Central memory CD8-positive, alpha-beta T cell (primary cell): Measurements from ENCODE around the gene SPPL3.
"Not testable (repeated sequence)": the region's sequence is repeated elsewhere in the genome, so short reads cannot be mapped to it uniquely, and the experiment has no call there.

Source experiments
- ATAC-seq: fragments of 150-1000 bp; cut with Tn5 transposase; replicated peaks from 2 replicates; pipeline ENCODE4 v1.10.0; 2022; ENCODE audit warnings: mild to moderate bottlenecking, moderate FRiP score, moderate number of reproducible peaks; ENCODE audit not compliant: poor library complexity, severe bottlenecking; ENCODE audit errors: extremely low read depth
- DNase-seq, 2 donors: peaks; one replicate each; pipeline ENCODE4 v3.0.0; 2021; ENCODE audit warnings: low spot score in 2 of 2
- H3K27ac Mint-ChIP-seq: one replicate; pipeline ENCODE4 v1.8.0; 2022; ENCODE audit warnings: low read depth, mild to moderate bottlenecking, moderate library complexity, mixed read lengths
- H3K27me3 Mint-ChIP-seq: one replicate; pipeline ENCODE4 v1.8.0; 2022; ENCODE audit warnings: mixed read lengths
- H3K36me3 Mint-ChIP-seq: one replicate; pipeline ENCODE4 v1.8.0; 2022; ENCODE audit warnings: mild to moderate bottlenecking, moderate library complexity, mixed read lengths; ENCODE audit not compliant: insufficient read depth
- H3K4me1 Mint-ChIP-seq: one replicate; pipeline ENCODE4 v1.8.0; 2022; ENCODE audit warnings: mixed read lengths
- H3K4me3 Mint-ChIP-seq: one replicate; pipeline ENCODE4 v1.8.0; 2022; ENCODE audit warnings: mild to moderate bottlenecking, moderate library complexity, mixed read lengths
- H3K9me3 Mint-ChIP-seq: one replicate; pipeline ENCODE4 v1.8.0; 2022; ENCODE audit warnings: mixed read lengths

Gene SPPL3

GRCh38 chr12:120909633-120910298 lies 5.6 kb upstream of the SPPL3 start:
- no peaks in the 10 kb centered on the region for H3K9me3 Mint-ChIP-seq
- H3K36me3 Mint-ChIP-seq = no peaks in the 10 kb centered on the region
- H3K4me3 Mint-ChIP-seq = no peak overlapping the region
- peaks cover 3% of the 10 kb centered on the region for H3K4me1 Mint-ChIP-seq
- no peak overlapping the region for H3K27ac Mint-ChIP-seq
- no peaks in the 10 kb centered on the region for H3K27me3 Mint-ChIP-seq
- ATAC-seq = no peak
- DNase-seq = no peak

GRCh38 chr12:120905856-120906384 lies 1.8 kb upstream of the SPPL3 start:
- no peak for ATAC-seq
- Mint-ChIP-seq H3K4me1 (peaks cover 30% of the 10 kb centered on the region), H3K9me3 (no peaks in the 10 kb centered on the region), H3K27ac (no peak overlapping the region), H3K4me3 (no peak overlapping the region), H3K27me3 (no peaks in the 10 kb centered on the region), H3K36me3 (no peaks in the 10 kb centered on the region)
- no peak for DNase-seq

DNA sequence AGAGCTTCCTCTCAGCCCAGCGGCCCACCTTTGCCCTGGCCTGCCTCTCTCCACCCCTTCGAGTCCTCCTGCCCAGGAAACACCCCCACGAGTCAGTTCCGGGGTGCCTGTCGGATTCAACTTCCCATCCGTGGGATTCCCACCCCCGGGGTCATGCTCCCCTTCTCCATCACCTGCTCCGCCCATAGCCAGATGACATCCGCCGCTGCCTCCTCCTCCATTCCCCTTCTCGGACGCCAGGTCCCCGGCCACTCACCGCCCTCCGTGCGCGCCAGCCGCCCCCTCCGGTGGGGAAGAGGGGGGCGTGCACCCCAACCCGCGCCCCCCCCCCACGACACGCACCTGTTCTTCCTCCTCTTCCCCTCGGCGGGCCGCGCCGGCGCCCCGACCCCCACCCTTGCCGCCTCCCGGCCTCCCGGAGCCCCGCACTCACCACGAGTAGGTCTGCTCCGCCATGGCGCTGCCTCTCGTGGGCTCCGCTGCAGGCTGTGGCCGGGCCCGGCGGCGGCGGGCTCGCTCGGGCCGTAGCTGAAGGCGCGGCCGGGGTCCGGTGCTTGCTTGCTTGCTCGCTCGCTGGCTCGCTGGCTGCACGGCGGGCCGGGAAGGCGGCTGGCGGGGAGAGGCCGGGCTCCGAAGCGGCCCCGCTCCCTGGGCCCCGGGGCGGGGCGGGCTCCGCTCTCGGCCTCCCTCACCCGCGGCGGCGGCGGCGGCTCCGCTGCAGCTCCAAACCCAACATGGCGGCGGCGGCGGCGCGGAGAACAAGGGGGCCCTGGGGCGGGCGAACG lies 554 bp downstream of the SPPL3 start:
- peak overlapping the region; percentile 92 for H3K27ac Mint-ChIP-seq
- peaks cover 39% of the 10 kb centered on the region for H3K4me1 Mint-ChIP-seq
- peak; percentile 47 to 50 for DNase-seq
- H3K27me3 Mint-ChIP-seq = no peaks in the 10 kb centered on the region
- peak; percentile 70 for ATAC-seq
- peak overlapping the region; percentile 92 for H3K4me3 Mint-ChIP-seq
- H3K9me3 Mint-ChIP-seq = no peaks in the 10 kb centered on the region
- peaks cover 3% of the 10 kb centered on the region for H3K36me3 Mint-ChIP-seq

- ATAC-seq (no peak), DNase-seq (no peak)
- Mint-ChIP-seq H3K27ac (peak overlapping the region; percentile 92), H3K4me1 (peaks cover 46% of the 10 kb centered on the region), H3K9me3 (no peaks in the 10 kb centered on the region), H3K27me3 (no peaks in the 10 kb centered on the region), H3K36me3 (peaks cover 3% of the 10 kb centered on the region), H3K4me3 (peak overlapping the region; percentile 92)
These were observed 1.2 kb downstream of the SPPL3 start for GRCh38 chr12:120902846-120903411.

DNA sequence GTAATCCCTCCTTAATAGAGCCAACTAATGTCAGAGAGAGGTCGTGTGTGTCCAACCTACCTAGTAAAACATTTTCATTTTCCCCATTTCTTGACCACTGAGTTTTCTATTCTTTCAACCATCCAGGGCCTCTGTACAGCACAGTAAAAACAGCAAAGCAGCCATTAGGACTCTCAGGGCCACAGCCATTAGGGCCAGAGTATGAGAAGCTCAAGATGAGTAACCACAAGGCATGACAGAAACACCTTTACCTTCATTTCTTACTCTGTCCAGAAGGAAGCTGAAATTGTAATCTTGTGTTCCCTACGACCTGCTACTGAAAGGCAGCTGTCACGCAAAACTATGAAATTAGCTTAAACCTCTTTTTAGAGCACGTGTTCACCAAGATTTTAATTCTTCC lies 2.3 kb downstream of the SPPL3 start:
- H3K36me3 Mint-ChIP-seq = peaks cover 3% of the 10 kb centered on the region
- ATAC-seq (no peak), DNase-seq (no peak)
- peak overlapping the region; percentile 92 for H3K27ac Mint-ChIP-seq
- peak overlapping the region; percentile 92 for H3K4me3 Mint-ChIP-seq
- H3K9me3 Mint-ChIP-seq = no peaks in the 10 kb centered on the region
- H3K4me1 Mint-ChIP-seq = peaks cover 51% of the 10 kb centered on the region
- H3K27me3 Mint-ChIP-seq = no peaks in the 10 kb centered on the region

- not testable (repeated sequence) for H3K4me3 Mint-ChIP-seq, H3K27ac Mint-ChIP-seq, ATAC-seq, H3K27me3 Mint-ChIP-seq, H3K9me3 Mint-ChIP-seq, DNase-seq, H3K36me3 Mint-ChIP-seq
- peaks cover 55% of the 10 kb centered on the region for H3K4me1 Mint-ChIP-seq
These were observed 3.1 kb downstream of the SPPL3 start for GRCh38 chr12:120901101-120901500.

- Mint-ChIP-seq H3K27me3 (no peaks in the 10 kb centered on the region), H3K27ac (no peak overlapping the region), H3K4me1 (peaks cover 56% of the 10 kb centered on the region), H3K36me3 (peaks cover 7% of the 10 kb centered on the region), H3K4me3 (no peak overlapping the region), H3K9me3 (no peaks in the 10 kb centered on the region)
- DNase-seq = no peak
- ATAC-seq = no peak
These were observed 8.6 kb downstream of the SPPL3 start for GRCh38 chr12:120895532-120895931.

- DNase-seq = no peak
- no peak overlapping the region for H3K4me3 Mint-ChIP-seq
- H3K9me3 Mint-ChIP-seq = no peaks in the 10 kb centered on the region
- H3K27ac Mint-ChIP-seq = no peak overlapping the region
- H3K27me3 Mint-ChIP-seq = no peaks in the 10 kb centered on the region
- H3K36me3 Mint-ChIP-seq = peaks cover 8% of the 10 kb centered on the region
- ATAC-seq = no peak
- peaks cover 51% of the 10 kb centered on the region for H3K4me1 Mint-ChIP-seq
These were observed 11.9 kb downstream of the SPPL3 start for GRCh38 chr12:120892265-120892664.

DNA sequence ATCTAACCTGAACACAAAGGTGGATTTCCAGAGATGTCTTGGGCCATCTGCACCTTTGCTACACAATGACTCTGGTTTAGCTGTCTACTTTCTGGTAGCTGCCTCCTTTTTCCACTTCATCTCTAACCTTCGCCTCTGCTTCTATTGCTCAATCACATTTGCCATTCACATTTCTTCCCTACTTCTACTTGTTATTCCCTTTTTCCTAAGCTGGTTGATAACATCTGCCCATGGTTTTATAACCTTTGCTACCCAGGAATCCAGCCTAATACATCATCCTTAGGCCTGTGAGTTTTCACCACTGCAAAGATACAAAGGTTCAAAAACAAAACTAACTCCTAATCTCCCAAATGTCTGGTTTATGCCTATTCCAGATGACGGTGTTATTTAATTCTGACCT lies 13.2 kb downstream of the SPPL3 start:
- ATAC-seq (no peak), DNase-seq (no peak)
- Mint-ChIP-seq H3K27ac (no peak overlapping the region), H3K27me3 (no peaks in the 10 kb centered on the region), H3K4me3 (no peak overlapping the region), H3K9me3 (no peaks in the 10 kb centered on the region), H3K4me1 (peaks cover 57% of the 10 kb centered on the region), H3K36me3 (peaks cover 8% of the 10 kb centered on the region)

DNA sequence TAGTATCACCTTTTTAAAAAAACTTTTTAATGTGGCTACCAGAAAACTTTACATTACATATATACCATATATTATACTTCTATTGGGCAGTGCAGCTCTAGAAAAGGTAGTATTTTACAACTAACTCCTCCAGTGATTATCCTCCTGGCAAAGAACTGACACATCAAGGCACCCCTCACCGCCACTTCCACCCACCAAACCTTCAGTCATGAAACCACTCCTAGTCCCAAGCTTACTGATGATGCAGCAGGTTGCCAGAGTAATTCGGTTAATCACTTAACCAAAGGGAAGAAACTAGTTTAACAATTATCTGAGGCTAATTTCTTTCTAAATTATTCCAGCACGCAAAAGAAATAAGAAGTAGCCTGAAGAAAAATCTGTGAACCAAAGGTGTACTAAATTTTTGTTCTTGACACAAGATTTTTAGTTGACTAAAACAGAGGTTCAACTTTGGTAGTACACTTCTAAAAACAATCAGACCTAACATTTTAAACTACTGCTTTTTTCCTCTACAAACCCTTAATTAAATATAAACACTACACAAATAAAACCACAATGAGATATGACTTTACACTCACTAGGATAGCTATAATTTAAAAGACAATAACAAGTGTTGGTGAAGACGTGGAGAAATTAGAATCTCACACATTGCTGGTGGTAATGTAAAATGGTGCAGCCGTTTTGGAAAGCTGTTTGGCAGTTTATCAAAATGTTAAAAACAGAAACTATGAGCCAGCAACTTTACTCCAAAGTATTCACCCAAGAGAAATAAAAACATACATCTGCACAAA lies 16.7 kb downstream of the SPPL3 start:
- ATAC-seq = no peak
- Mint-ChIP-seq H3K27ac (no peak overlapping the region), H3K27me3 (no peaks in the 10 kb centered on the region), H3K36me3 (peaks cover 4% of the 10 kb centered on the region), H3K9me3 (no peaks in the 10 kb centered on the region), H3K4me1 (peaks cover 62% of the 10 kb centered on the region), H3K4me3 (no peak overlapping the region)
- DNase-seq = no peak

- Mint-ChIP-seq H3K27me3 (no peaks in the 10 kb centered on the region), H3K4me1 (peaks cover 64% of the 10 kb centered on the region), H3K9me3 (no peaks in the 10 kb centered on the region), H3K27ac (peak overlapping the region; percentile 68), H3K4me3 (peak overlapping the region; percentile 61), H3K36me3 (peaks cover 5% of the 10 kb centered on the region)
- DNase-seq (no peak), ATAC-seq (peak; percentile 96)
These were observed 17.7 kb downstream of the SPPL3 start for GRCh38 chr12:120886199-120887018.
